ENCODE results near the gene GLB1L2.

- no peak for TF ChIP-seq CTCF (IDR thresholded peaks at IDR 0.05; ENCODE audit: borderline replicate concordance, extremely low read depth, low read length, poor library complexity, severe bottlenecking)
- TF ChIP-seq EZH2 (IDR thresholded peaks at IDR 0.05; ENCODE audit: borderline replicate concordance, low read depth, low read length, severe bottlenecking), result no peak
Observed at GRCh38 chr11:134332189-134332631, 422 bp downstream of the GLB1L2 start.

All from DND-41 (cell line).